ENCODE data around the gene ANAPC5. TPM values are rescaled to one million over a fixed set of nuclear protein-coding genes. Genes with fewer than 3 reads are reported as not detected.

The ANAPC5 gene
- total RNA-seq, 1 experiment from 2014 or later: 101 TPM

GRCh38 chr12:121356657-121357056 is 4.4 kb upstream of the ANAPC5 start:
- WGBS (ENCODE audit: extremely low coverage, insufficient read length, low lambda C conversion rate): no CpG with 5 or more reads among the region's 3 CpGs
- Histone ChIP-seq H2AFZ (ENCODE audit: low read length) (no peak overlapping the region), H3K9ac (ENCODE audit: extremely low read depth, insufficient read length, low read length) (no peak overlapping the region), H3K23me2 (ENCODE audit: insufficient read length, low read depth, low read length, poor library complexity, severe bottlenecking) (peaks cover 3% of the 10 kb centered on the region), H3K27me3 (ENCODE audit: insufficient read depth, low read length) (no peaks in the 10 kb centered on the region), H3K23ac (ENCODE audit: insufficient read length, low read depth, low read length) (no peak overlapping the region), H4K5ac (ENCODE audit: insufficient read length, low read depth, low read length) (no peak overlapping the region), H2BK20ac (ENCODE audit: low read depth, low read length, poor library complexity, severe bottlenecking) (no peak overlapping the region), H3K79me1 (ENCODE audit: insufficient read depth, low read depth, low read length, poor library complexity, severe bottlenecking) (no peaks in the 10 kb centered on the region), H3K18ac (ENCODE audit: insufficient read length, low read depth, low read length) (no peak overlapping the region), H3K4ac (ENCODE audit: low read depth, low read length) (no peak overlapping the region), H3K27ac (ENCODE audit: insufficient read length, low read depth, low read length) (no peak overlapping the region), H4K20me1 (ENCODE audit: control insufficient read depth, insufficient read depth, insufficient read length) (peaks cover 4% of the 10 kb centered on the region), H3K4me1 (ENCODE audit: insufficient read depth, low read length) (no peaks in the 10 kb centered on the region), H3K56ac (ENCODE audit: insufficient read length, low read depth, low read length) (no peak overlapping the region), H3K79me2 (ENCODE audit: insufficient read depth, low read length) (no peaks in the 10 kb centered on the region; the same call in 1 of the 2 replicates), H4K8ac (replicated peaks; ENCODE audit: insufficient read length, low read depth, low read length) (no peak overlapping the region), H2BK15ac (ENCODE audit: low read depth, low read length) (no peak overlapping the region), H2BK5ac (ENCODE audit: insufficient read length, low read length) (no peak overlapping the region), H4K91ac (ENCODE audit: insufficient read length, low read depth, low read length) (no peak overlapping the region), H3K4me2 (ENCODE audit: insufficient read depth, insufficient read length, low read length) (no peak overlapping the region), H2AK5ac (ENCODE audit: insufficient read length, low read length) (no peak overlapping the region), H2BK120ac (ENCODE audit: low read depth, low read length, poor library complexity, severe bottlenecking) (no peak overlapping the region), H3T11ph (ENCODE audit: low read length) (no peak overlapping the region), H2BK12ac (ENCODE audit: insufficient read length, low read depth, low read length) (no peak overlapping the region), H3K14ac (ENCODE audit: insufficient read depth, low read length) (no peak overlapping the region), H3K9me3 (ENCODE audit: control insufficient read depth, low read depth, low read length) (no peaks in the 10 kb centered on the region)
- H3K9me3 Mint-ChIP-seq: no peaks in the 10 kb centered on the region
- peaks cover 6 to 9% of the 10 kb centered on the region in 2 experiments for H3K4me1 Mint-ChIP-seq
- H3K27ac Mint-ChIP-seq: no peak overlapping the region
- no peak for DNase-seq
- H3K4me3 Mint-ChIP-seq: no peak overlapping the region
- peaks cover 5% of the 10 kb centered on the region; the same call in 1 of the 2 replicates for H3K27me3 Mint-ChIP-seq (ENCODE audit: low read depth)
- no peaks in the 10 kb centered on the region for H3K36me3 Mint-ChIP-seq (ENCODE audit: insufficient read depth in 1 of 3, low read depth in 3 of 3)
- no peak for TF ChIP-seq CTCF (conservative IDR thresholded peaks at IDR 0.05)
